ENCODE results near the gene R3HDML. TPM values are rescaled to one million over a fixed set of nuclear protein-coding genes. Genes with fewer than 3 reads are reported as not detected.

R3HDML gene
- total and polyA plus RNA-seq, 2 of the 13 experiments (the other 11 are each of a cell fraction or from before 2014, with no cell fraction given), result not detected

DNA sequence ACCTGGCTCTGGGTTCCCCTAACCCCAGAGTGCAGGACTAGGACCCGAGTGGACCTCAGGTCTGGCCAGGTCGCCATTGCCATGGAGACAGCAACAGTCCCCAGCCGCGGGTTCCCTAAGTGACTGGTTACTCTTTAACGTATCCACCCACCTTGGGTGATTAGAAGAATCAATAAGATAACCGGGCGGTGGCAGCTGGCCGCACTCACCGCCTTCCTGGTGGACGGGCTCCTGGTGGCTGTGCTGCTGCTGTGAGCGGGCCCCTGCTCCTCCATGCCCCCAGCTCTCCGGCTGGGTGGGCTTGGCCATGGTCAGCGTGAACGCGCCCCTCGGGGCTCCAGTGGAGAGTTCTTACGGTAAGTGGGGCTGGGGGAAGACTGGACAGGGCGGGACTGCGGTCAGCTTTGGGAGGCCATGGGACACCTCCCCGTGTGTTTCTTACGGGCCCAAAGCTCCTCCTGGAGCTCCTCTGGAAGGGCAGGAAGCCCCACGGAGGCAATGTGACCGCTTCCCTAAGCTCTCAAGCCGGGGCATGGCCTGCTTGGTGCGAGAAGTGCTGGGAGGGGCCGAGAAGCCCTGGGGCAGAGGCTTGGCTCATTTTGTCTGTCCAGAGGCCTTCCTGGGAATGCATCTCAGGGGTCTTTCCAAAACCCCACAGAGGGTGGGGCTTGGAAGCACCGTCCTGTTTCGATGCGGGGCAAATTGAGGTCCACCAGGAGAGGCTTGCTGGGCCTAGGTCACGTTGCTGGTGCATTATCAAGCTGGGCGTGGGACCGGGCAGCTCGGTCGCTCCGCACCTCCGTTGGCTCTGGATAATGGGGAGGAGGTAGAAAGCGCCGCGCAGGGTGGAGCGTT, 18.9 kb downstream of the R3HDML start, which contains the start of gene HNF4A (continued):
- TF ChIP-seq SP1 (IDR thresholded peaks at IDR 0.05) (no peak), SP1 (CRISPR knock-in tag; IDR thresholded peaks at IDR 0.05) (peak; percentile 55; the same call in 1 of the 2 replicates), ZNF772 (CRISPR knock-in tag; IDR thresholded peaks at IDR 0.05) (peak; percentile 95), AFF4 (CRISPR knock-in tag; IDR thresholded peaks at IDR 0.05) (0 out of 2 replicates have a peak, but pooled peaks have one; percentile 14), TRIM24 (CRISPR knock-in tag; IDR thresholded peaks at IDR 0.05) (no peak), POGZ (CRISPR knock-in tag; IDR thresholded peaks at IDR 0.05) (0 out of 2 replicates have a peak, but pooled peaks have one; percentile 14), NCOA2 (CRISPR knock-in tag; IDR thresholded peaks at IDR 0.05) (peak; percentile 68; the same call in 1 of the 2 replicates), BORCS8-MEF2B (CRISPR knock-in tag; IDR thresholded peaks at IDR 0.05) (peak; percentile 97), RXRA (CRISPR knock-in tag; IDR thresholded peaks at IDR 0.05) (peak; percentile 84), NFRKB (IDR thresholded peaks at IDR 0.05) (no peak), RFX3 (CRISPR knock-in tag; IDR thresholded peaks at IDR 0.05) (peak; percentile 90), PCBP2 (optimal IDR thresholded peaks at IDR 0.05; ENCODE audit: low read depth, low read length, poor library complexity, severe bottlenecking) (no peak), MEF2D (CRISPR knock-in tag; IDR thresholded peaks at IDR 0.05) (peak; percentile 52; the same call in 1 of the 2 replicates), SP4 (CRISPR knock-in tag; IDR thresholded peaks at IDR 0.05) (peak; percentile 27), SRY (CRISPR knock-in tag; IDR thresholded peaks at IDR 0.05) (peak; percentile 55; the same call in 1 of the 2 replicates), SIX4 (CRISPR knock-in tag; IDR thresholded peaks at IDR 0.05) (0 out of 2 replicates have a peak, but pooled peaks have one; percentile 65), ZBTB43 (CRISPR knock-in tag; conservative IDR thresholded peaks at IDR 0.05) (peak; percentile 73; the same call in 1 of the 2 replicates), ZNF749 (CRISPR knock-in tag; IDR thresholded peaks at IDR 0.05; ENCODE audit: borderline replicate concordance) (peak; percentile 27; the same call in 1 of the 2 replicates), ZNF501 (CRISPR knock-in tag; IDR thresholded peaks at IDR 0.05) (peak; percentile 92), ZNF143 (CRISPR knock-in tag; IDR thresholded peaks at IDR 0.05) (peak; percentile 50; the same call in 1 of the 2 replicates), FOSL1 (CRISPR knock-in tag; IDR thresholded peaks at IDR 0.05; ENCODE audit: borderline replicate concordance) (no peak), ELF3 (CRISPR knock-in tag; IDR thresholded peaks at IDR 0.05) (peak; percentile 88)
- TF ChIP-seq, protein P1, sequence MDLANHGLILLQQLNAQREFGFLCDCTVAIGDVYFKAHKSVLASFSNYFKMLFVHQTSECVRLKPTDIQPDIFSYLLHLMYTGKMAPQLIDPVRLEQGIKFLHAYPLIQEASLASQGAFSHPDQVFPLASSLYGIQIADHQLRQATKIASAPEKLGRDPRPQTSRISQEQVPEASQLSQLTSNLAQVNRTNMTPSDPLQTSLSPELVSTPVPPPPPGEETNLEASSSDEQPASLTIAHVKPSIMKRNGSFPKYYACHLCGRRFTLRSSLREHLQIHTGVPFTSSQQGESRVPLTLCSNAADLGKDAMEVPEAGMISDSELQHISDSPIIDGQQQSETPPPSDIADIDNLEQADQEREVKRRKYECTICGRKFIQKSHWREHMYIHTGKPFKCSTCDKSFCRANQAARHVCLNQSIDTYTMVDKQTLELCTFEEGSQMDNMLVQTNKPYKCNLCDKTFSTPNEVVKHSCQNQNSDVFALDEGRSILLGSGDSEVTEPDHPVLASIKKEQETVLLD (CRISPR knock-in tag; IDR thresholded peaks at IDR 0.05; ENCODE audit: low read depth), result no peak

Data from HepG2 (cell line).